HG03108 (cell line): ENCODE results near the gene BCAR1.
"Not testable (repeated sequence)": the region's sequence is repeated elsewhere in the genome, so short reads cannot be mapped to it uniquely, and the experiment has no call there.

ENCODE experiments used
- ATAC-seq: cut with Tn5 transposase; IDR thresholded peaks from one replicate; pipeline ENCODE4 v1.9.1; 2021; ENCODE audit warnings: moderate library complexity; ENCODE audit not compliant: unreplicated experiment

Gene BCAR1

GRCh38 chr16:75271441-75272096, 20.1 kb upstream of the BCAR1 start:
- ATAC-seq: no peak

- not testable (repeated sequence) for ATAC-seq
Observed at GRCh38 chr16:75269358-75269757, 17.9 kb upstream of the BCAR1 start.

GRCh38 chr16:75267631-75268264, 16.3 kb upstream of the BCAR1 start:
- ATAC-seq: no peak

GRCh38 chr16:75266738-75267630, 15.6 kb upstream of the BCAR1 start:
- no peak for ATAC-seq

- ATAC-seq: peak; percentile 56
Observed at GRCh38 chr16:75265911-75266701, 14.7 kb upstream of the BCAR1 start.

- peak; percentile 24 for ATAC-seq
Observed at GRCh38 chr16:75264999-75265910, 13.8 kb upstream of the BCAR1 start.

- ATAC-seq: no peak
Observed at GRCh38 chr16:75264457-75264998, 13.1 kb upstream of the BCAR1 start.

GRCh38 chr16:75263963-75264445, 12.6 kb upstream of the BCAR1 start:
- no peak for ATAC-seq

GRCh38 chr16:75263291-75263962, 12.0 kb upstream of the BCAR1 start:
- no peak for ATAC-seq

- no peak for ATAC-seq
Observed at GRCh38 chr16:75262800-75263127, 11.3 kb upstream of the BCAR1 start.

- ATAC-seq: no peak
Observed at GRCh38 chr16:75262104-75262799, 10.8 kb upstream of the BCAR1 start.

GRCh38 chr16:75261590-75262078, 10.2 kb upstream of the BCAR1 start:
- no peak for ATAC-seq

- ATAC-seq: no peak
Observed at GRCh38 chr16:75260851-75261589, 9.6 kb upstream of the BCAR1 start.

- ATAC-seq: no peak
Observed at GRCh38 chr16:75258807-75259141, 7.3 kb upstream of the BCAR1 start.

GRCh38 chr16:75257886-75258806, 6.7 kb upstream of the BCAR1 start:
- no peak for ATAC-seq

GRCh38 chr16:75256696-75257343, 5.4 kb upstream of the BCAR1 start:
- no peak for ATAC-seq
